Measurements from ENCODE around the gene MARK3.

GRCh38 chr14:103508521-103509329, 123.5 kb downstream of the MARK3 start:
- TF ChIP-seq CTCF (optimal IDR thresholded peaks at IDR 0.05 in 1 of 3, IDR thresholded peaks at IDR 0.05 in 1 of 3, conservative IDR thresholded peaks at IDR 0.05 in 1 of 3; ENCODE audit: extremely low read depth in 1 of 3, insufficient read depth in 2 of 3, low read length in 3 of 3), result no peak
- no peak for TF ChIP-seq EZH2 (IDR thresholded peaks at IDR 0.05; ENCODE audit: low read length)
